K562 (cell line): ENCODE measurements around the gene NLRP6. TPM values are rescaled to one million over a fixed set of nuclear protein-coding genes. Genes with fewer than 3 reads are reported as not detected.

ENCODE experiments used
- ARNT ChIP-seq, 2 experiments: fragments of 450-650 bp; IDR thresholded peaks; 2 replicates each; pipeline ENCODE4 v1.6.1; 2016; ENCODE audit warnings: mild to moderate bottlenecking in 1 of 2
- FOXP1 ChIP-seq: sonication (generic); formaldehyde crosslinking; IDR thresholded peaks from 2 replicates; pipeline ENCODE4 v1.8.0; 2022; ENCODE audit warnings: mild to moderate bottlenecking, missing genetic modification reagents
- GTF2B ChIP-seq: IDR thresholded peaks from 2 replicates; pipeline ENCODE4 v1.6.1; 2011; ENCODE audit not compliant: insufficient read length; ENCODE audit errors: extremely low read depth
- HDAC6 ChIP-seq: IDR thresholded peaks from 2 replicates; pipeline ENCODE4 v1.6.1; 2012; ENCODE audit warnings: low read depth, mild to moderate bottlenecking, control low read depth, inconsistent platforms, low read length, moderate library complexity
- MBD2 ChIP-seq: sonication (generic); IDR thresholded peaks from 2 replicates; pipeline ENCODE4 v1.6.1; 2016; ENCODE audit warnings: low read depth, borderline replicate concordance
- MEIS2 ChIP-seq: fragments of 450-650 bp; IDR thresholded peaks from 2 replicates; pipeline ENCODE4 v1.6.1; 2014; ENCODE audit warnings: mild to moderate bottlenecking; ENCODE audit not compliant: partially characterized antibody
- NR3C1 ChIP-seq: sonication (generic); formaldehyde crosslinking; IDR thresholded peaks from 2 replicates; pipeline ENCODE4 v1.8.1; 2022; ENCODE audit warnings: missing genetic modification reagents
- POLR2B ChIP-seq: fragments of 450-650 bp; IDR thresholded peaks from 2 replicates; pipeline ENCODE4 v1.6.1; 2018; ENCODE audit warnings: low read depth; ENCODE audit not compliant: partially characterized antibody
- POLR3A ChIP-seq: IDR thresholded peaks from 2 replicates; pipeline ENCODE4 v1.6.1; 2011; ENCODE audit warnings: borderline replicate concordance, mild to moderate bottlenecking, moderate library complexity; ENCODE audit not compliant: insufficient read length, insufficient read depth; ENCODE audit errors: extremely low read depth
- TAF7 ChIP-seq: fragments of 450-650 bp; IDR thresholded peaks from 2 replicates; pipeline ENCODE4 v1.6.1; 2016; ENCODE audit warnings: missing genetic modification characterization, missing compliant biosample characterization
- U2AF2 ChIP-seq: fragments of 200-400 bp; formaldehyde crosslinking; optimal IDR thresholded peaks from 2 replicates; pipeline ENCODE3; 2017; ENCODE audit warnings: low read depth, mild to moderate bottlenecking, low read length
- ZBED1 ChIP-seq: IDR thresholded peaks from 2 replicates; pipeline ENCODE4 v1.6.1; 2014
- ZNF140 ChIP-seq: fragments of 250-450 bp; sonication (Bioruptor Pico); IDR thresholded peaks from 2 replicates; pipeline ENCODE4 v1.8.0; 2021; ENCODE audit warnings: moderate library complexity, mild to moderate bottlenecking, inconsistent platforms
- ZNF224 ChIP-seq: sonication (generic); formaldehyde crosslinking; IDR thresholded peaks from 2 replicates; pipeline ENCODE4 v1.8.0; 2022; ENCODE audit warnings: mild to moderate bottlenecking, missing genetic modification reagents
- ZNF232 ChIP-seq: sonication (generic); formaldehyde crosslinking; IDR thresholded peaks from 2 replicates; pipeline ENCODE4 v1.8.0; 2022; ENCODE audit warnings: mild to moderate bottlenecking, missing genetic modification reagents
- ZNF263 ChIP-seq: sonication (generic); formaldehyde crosslinking; IDR thresholded peaks from 2 replicates; pipeline ENCODE4 v1.8.0; 2022; ENCODE audit warnings: mild to moderate bottlenecking, missing genetic modification reagents, borderline replicate concordance
- ZNF695 ChIP-seq: fragments of 450-650 bp; formaldehyde crosslinking; IDR thresholded peaks from 2 replicates; pipeline ENCODE4 v1.4.0; 2020; ENCODE audit warnings: mild to moderate bottlenecking, moderate library complexity
- polyA plus RNA-seq, 8 experiments: library from polyadenylated mRNA; depleted of rRNA in 4 of 8; stranded (reverse) in 5 of 8; unstranded in 3 of 8; fragments of >200 nt; fragmentation: Nextera tagmentation in 2 of 8; fragmentation: Illumina TruSeq in 1 of 8; extraction: Ambion mirVana in 2 of 8; extraction: Trizol in 1 of 8; gene quantifications; 2 replicates each; pipeline versions ENCODE4 v1.2.1 to v1.2.3, GENCODE V29; 2011 to 2014; ENCODE audit warnings: inconsistent platforms in 1 of 8, missing spikeins in 1 of 8
- total RNA-seq, 7 experiments: library from RNA; depleted of rRNA in 6 of 7; stranded (reverse); fragments of >200 nt in 6 of 7; fragmentation: Illumina TruSeq in 2 of 7; extraction: Trizol in 2 of 7; gene quantifications; 2 replicates each; pipeline versions ENCODE4 v1.2.1 to v1.2.3, GENCODE V29; 2011 to 2021; ENCODE audit warnings: low replicate concordance in 1 of 7
- TF ChIP-seq, protein P1 (sequence below): fragments of 250-450 bp; sonication (Bioruptor Pico); IDR thresholded peaks from 2 replicates; pipeline ENCODE4 v1.8.0; 2021; ENCODE audit warnings: moderate library complexity, mild to moderate bottlenecking, inconsistent platforms
- TF ChIP-seq, protein P2 (sequence below): fragments of 250-450 bp; sonication (Bioruptor Pico); IDR thresholded peaks from 2 replicates; pipeline ENCODE4 v1.4.0; 2020; ENCODE audit warnings: mild to moderate bottlenecking, moderate library complexity

Gene NLRP6
- total and polyA plus RNA-seq, 9 of the 15 experiments (the other 6 are each of a cell fraction or from before 2014, with no cell fraction given), result 0.03 to 0.18 (median 0.15) TPM; not detected in 5

GRCh38 chr11:269146-269890 is 8.9 kb upstream of the NLRP6 start (continued):
- TF ChIP-seq, protein P1, sequence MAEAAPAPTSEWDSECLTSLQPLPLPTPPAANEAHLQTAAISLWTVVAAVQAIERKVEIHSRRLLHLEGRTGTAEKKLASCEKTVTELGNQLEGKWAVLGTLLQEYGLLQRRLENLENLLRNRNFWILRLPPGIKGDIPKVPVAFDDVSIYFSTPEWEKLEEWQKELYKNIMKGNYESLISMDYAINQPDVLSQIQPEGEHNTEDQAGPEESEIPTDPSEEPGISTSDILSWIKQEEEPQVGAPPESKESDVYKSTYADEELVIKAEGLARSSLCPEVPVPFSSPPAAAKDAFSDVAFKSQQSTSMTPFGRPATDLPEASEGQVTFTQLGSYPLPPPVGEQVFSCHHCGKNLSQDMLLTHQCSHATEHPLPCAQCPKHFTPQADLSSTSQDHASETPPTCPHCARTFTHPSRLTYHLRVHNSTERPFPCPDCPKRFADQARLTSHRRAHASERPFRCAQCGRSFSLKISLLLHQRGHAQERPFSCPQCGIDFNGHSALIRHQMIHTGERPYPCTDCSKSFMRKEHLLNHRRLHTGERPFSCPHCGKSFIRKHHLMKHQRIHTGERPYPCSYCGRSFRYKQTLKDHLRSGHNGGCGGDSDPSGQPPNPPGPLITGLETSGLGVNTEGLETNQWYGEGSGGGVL (CRISPR knock-in tag), result no peak
- peak; percentile 56 for TF ChIP-seq POLR2B
- peak; percentile 6; the same call in 1 of the 2 replicates for TF ChIP-seq ZNF263 (CRISPR knock-in tag)
- TF ChIP-seq TAF7 (tag), result peak; percentile 38; the same call in 1 of the 2 replicates
- TF ChIP-seq ZNF695 (CRISPR knock-in tag), result no peak
- TF ChIP-seq GTF2B, result no peak
- no peak for TF ChIP-seq ZBED1
- no peak for TF ChIP-seq ZNF232 (CRISPR knock-in tag)
- no peak for TF ChIP-seq NR3C1 (CRISPR knock-in tag)
- TF ChIP-seq U2AF2, result no peak
- no peak for TF ChIP-seq POLR3A
- no peak for TF ChIP-seq ZNF224 (CRISPR knock-in tag)
- 0 out of 2 replicates have a peak, but pooled peaks have one; percentile 20 for TF ChIP-seq MBD2
- no peak for TF ChIP-seq FOXP1 (CRISPR knock-in tag)
- TF ChIP-seq, protein P2, sequence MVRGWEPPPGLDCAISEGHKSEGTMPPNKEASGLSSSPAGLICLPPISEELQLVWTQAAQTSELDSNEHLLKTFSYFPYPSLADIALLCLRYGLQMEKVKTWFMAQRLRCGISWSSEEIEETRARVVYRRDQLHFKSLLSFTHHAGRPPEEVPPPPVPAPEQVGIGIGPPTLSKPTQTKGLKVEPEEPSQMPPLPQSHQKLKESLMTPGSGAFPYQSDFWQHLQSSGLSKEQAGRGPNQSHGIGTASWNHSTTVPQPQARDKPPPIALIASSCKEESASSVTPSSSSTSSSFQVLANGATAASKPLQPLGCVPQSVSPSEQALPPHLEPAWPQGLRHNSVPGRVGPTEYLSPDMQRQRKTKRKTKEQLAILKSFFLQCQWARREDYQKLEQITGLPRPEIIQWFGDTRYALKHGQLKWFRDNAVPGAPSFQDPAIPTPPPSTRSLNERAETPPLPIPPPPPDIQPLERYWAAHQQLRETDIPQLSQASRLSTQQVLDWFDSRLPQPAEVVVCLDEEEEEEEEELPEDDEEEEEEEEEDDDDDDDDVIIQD (CRISPR knock-in tag), result no peak
- TF ChIP-seq ARNT (IDR thresholded peaks at IDR 0.05), result peak in 1 of 2 experiments; percentile 61; a peak in 1 of 4 replicates
- TF ChIP-seq MEIS2, result peak; percentile 56
- no peak for TF ChIP-seq HDAC6
- TF ChIP-seq ZNF140, result no peak
